Stimulated activated CD8-positive, alpha-beta memory T cell treated with anti-CD3 and anti-CD28 coated beads, Interleukin-15, amount 100 ng/mL, for 48 hours (primary cell): Measurements from ENCODE around the gene HAUS8.
A peak's percentile ranks its signal among the peaks of the same experiment; 100 is the strongest.
"Not testable (repeated sequence)": the region's sequence is repeated elsewhere in the genome, so short reads cannot be mapped to it uniquely, and the experiment has no call there.

Source experiments
- DNase-seq, 2 donors: peaks; one replicate each; pipeline ENCODE4 v3.0.0-alpha.2; 2020; ENCODE audit warnings: low read depth in 2 of 2

HAUS8 gene

GRCh38 chr19:17101686-17102628 is 26.7 kb upstream of the HAUS8 start:
- DNase-seq: no peak

- no peak for DNase-seq
Measured at GRCh38 chr19:17098326-17098725, 23.1 kb upstream of the HAUS8 start.

GRCh38 chr19:17097593-17098126 is 22.4 kb upstream of the HAUS8 start:
- no peak for DNase-seq

GRCh38 chr19:17095141-17095919 is 20.1 kb upstream of the HAUS8 start:
- DNase-seq: no peak

GRCh38 chr19:17094694-17095093 is 19.4 kb upstream of the HAUS8 start:
- not testable (repeated sequence) for DNase-seq

GRCh38 chr19:17092696-17093095 is 17.4 kb upstream of the HAUS8 start:
- DNase-seq: no peak

GRCh38 chr19:17091758-17092333 is 16.6 kb upstream of the HAUS8 start:
- DNase-seq: no peak

- peak in 1 of 2 donors; percentile 21 for DNase-seq
Measured at GRCh38 chr19:17090583-17090982, 15.3 kb upstream of the HAUS8 start.

- DNase-seq: no peak
Measured at GRCh38 chr19:17088552-17088951, 13.3 kb upstream of the HAUS8 start.

GRCh38 chr19:17086834-17087233 is 11.6 kb upstream of the HAUS8 start:
- DNase-seq: no peak

- no peak for DNase-seq
Measured at GRCh38 chr19:17086120-17086519, 10.9 kb upstream of the HAUS8 start.

- no peak for DNase-seq
Measured at GRCh38 chr19:17081672-17082630, 6.7 kb upstream of the HAUS8 start.

GRCh38 chr19:17080440-17080801 is 5.2 kb upstream of the HAUS8 start:
- no peak for DNase-seq

- peak; percentile 67 to 69 for DNase-seq
Measured at GRCh38 chr19:17079710-17080439, 4.6 kb upstream of the HAUS8 start.

GRCh38 chr19:17078920-17079709 is 3.9 kb upstream of the HAUS8 start:
- DNase-seq: no peak

- DNase-seq: no peak
Measured at GRCh38 chr19:17078036-17078919, 3.0 kb upstream of the HAUS8 start.

- DNase-seq: no peak
Measured at GRCh38 chr19:17077447-17078028, 2.3 kb upstream of the HAUS8 start.

- DNase-seq: no peak
Measured at GRCh38 chr19:17076543-17076991, 1.3 kb upstream of the HAUS8 start.
